ENCODE measurements around the gene PTPRS. TPM values are rescaled to one million over a fixed set of nuclear protein-coding genes. Genes with fewer than 3 reads are reported as not detected.

The PTPRS gene
- total and polyA plus RNA-seq, 7 donors, result 0.46 to 211 (median 120) TPM

DNA sequence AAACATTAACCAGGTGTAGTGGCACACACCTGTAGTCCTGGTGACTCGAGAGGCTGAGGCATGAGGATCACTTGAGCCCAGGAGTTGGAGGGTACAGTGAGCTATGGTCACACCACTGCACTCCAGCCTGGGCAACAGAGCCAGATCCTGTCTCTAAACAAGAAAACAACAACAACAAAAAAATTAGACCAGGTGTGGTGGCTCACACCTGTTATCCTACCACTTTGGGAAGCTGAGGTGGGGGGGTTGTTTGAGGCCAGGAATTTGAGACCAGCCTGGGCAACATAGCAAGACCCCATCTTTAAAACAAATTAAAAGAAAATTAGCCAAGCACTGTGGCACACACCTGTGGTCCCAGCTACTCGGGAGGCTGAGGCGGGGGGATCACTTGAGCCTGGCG lies 20.8 kb upstream of the PTPRS start:
- DNase-seq, result no peak
- no peaks in the 10 kb centered on the region for H3K4me1 ChIP-seq
- H3K9me3 ChIP-seq, result no peaks in the 10 kb centered on the region
- TF ChIP-seq POLR2AphosphoS5 (IDR thresholded peaks at IDR 0.05), result no peak
- TF ChIP-seq, protein P1, sequence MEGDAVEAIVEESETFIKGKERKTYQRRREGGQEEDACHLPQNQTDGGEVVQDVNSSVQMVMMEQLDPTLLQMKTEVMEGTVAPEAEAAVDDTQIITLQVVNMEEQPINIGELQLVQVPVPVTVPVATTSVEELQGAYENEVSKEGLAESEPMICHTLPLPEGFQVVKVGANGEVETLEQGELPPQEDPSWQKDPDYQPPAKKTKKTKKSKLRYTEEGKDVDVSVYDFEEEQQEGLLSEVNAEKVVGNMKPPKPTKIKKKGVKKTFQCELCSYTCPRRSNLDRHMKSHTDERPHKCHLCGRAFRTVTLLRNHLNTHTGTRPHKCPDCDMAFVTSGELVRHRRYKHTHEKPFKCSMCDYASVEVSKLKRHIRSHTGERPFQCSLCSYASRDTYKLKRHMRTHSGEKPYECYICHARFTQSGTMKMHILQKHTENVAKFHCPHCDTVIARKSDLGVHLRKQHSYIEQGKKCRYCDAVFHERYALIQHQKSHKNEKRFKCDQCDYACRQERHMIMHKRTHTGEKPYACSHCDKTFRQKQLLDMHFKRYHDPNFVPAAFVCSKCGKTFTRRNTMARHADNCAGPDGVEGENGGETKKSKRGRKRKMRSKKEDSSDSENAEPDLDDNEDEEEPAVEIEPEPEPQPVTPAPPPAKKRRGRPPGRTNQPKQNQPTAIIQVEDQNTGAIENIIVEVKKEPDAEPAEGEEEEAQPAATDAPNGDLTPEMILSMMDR (IDR thresholded peaks at IDR 0.05), result no peak
- TF ChIP-seq EP300 (IDR thresholded peaks at IDR 0.05), result no peak
- TF ChIP-seq POLR2A (IDR thresholded peaks at IDR 0.05), result no peak
- no peak overlapping the region for H3K27ac ChIP-seq
- no peaks in the 10 kb centered on the region for H3K36me3 ChIP-seq
- peaks cover 0 to 50% (median 26%) of the 10 kb centered on the region in 3 donors for H3K27me3 ChIP-seq
- H3K4me3 ChIP-seq, result no peak overlapping the region
- intact Hi-C loops (cut with DNase I), result no loop called here
- 87% methylated on average over 4 of the region's 4 CpGs for WGBS, 2 donors

DNA sequence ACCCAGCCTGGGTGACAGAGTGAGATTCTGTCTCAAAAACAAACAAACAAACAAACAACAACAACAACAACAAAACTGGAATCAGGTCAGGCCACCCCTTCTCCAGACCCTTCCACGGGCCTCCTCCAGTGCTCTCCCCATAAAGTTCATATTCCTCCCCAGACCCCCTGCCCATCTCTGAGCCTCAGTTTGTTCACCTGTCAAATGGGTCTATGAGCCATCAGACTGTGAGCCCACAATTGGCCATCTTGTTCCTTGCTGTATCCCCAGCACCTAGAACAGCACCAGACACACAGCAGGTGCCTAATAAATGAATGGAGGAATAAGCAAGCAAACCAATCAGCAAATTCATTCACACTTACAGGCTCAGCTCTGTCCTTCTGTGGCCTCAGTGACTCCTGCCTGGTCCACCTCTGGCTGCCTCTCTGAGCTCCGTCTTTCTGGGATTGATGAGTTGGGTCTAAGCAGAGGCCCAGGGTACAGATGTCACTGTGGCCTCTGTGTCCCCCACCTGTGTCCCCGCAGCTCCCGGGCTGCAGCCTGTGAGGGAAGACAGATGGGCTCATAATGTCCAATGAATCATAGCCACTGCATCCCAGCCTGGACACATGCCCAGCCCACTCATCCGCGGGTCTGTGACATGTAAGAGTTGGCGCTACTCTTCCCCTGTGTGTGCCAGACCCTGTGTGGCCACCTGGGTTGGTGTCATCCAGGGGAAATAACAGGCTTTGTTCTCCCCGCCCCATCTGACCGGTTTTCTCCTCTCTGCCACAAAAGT lies 19.6 kb upstream of the PTPRS start:
- intact Hi-C loops (cut with DNase I), result no loop called here
- Histone ChIP-seq H3K4me3 (no peak overlapping the region), H3K9me3 (no peaks in the 10 kb centered on the region), H3K4me1 (no peaks in the 10 kb centered on the region), H3K27ac (no peak overlapping the region), H3K27me3 (peaks cover 3 to 60% (median 26%) of the 10 kb centered on the region in 3 donors), H3K36me3 (no peaks in the 10 kb centered on the region)
- no peak for DNase-seq
- 53 to 54% methylated on average over 9 of the region's 9 CpGs for WGBS, 2 donors
- TF ChIP-seq POLR2A (IDR thresholded peaks at IDR 0.05) (no peak), EP300 (IDR thresholded peaks at IDR 0.05) (no peak), POLR2AphosphoS5 (IDR thresholded peaks at IDR 0.05) (no peak)
- TF ChIP-seq, protein P1 (IDR thresholded peaks at IDR 0.05), result no peak

DNA sequence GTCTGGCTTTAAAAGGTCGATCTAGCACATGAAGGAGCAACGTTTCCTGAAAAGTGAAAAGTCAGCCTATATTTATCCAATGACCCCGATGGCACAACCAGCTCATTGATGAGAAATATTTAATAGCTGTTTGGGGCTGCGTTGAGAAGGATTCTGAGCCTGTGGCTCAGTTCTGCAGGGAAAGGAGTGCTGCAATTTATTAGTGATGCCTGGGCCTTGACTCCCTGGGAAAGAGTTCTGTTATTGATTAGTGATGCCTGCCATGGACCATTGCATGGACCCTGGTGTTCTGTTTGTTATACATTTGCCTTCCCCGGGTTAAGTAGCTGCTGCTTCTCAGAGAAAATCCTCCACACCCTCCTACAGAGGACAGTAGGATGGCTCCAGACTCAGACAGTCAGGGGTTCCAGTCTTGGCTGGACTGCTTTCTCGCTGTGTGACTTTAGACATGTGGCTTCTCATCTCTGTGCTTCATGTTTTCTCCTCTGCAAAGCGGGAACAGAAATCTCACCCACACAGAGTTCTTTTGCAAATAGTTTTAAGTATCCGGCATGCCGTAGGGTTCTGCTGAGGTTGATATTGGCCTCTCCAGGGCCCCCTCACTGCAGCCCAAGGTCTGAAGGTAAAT lies 17.7 kb upstream of the PTPRS start:
- 61 to 63% methylated on average over 9 of the region's 9 CpGs for WGBS, 2 donors
- intact Hi-C loops (cut with DNase I), result no loop called here
- no peak overlapping the region for H3K4me3 ChIP-seq
- H3K4me1 ChIP-seq, result no peaks in the 10 kb centered on the region
- H3K36me3 ChIP-seq, result no peaks in the 10 kb centered on the region
- no peaks in the 10 kb centered on the region for H3K9me3 ChIP-seq
- DNase-seq, result no peak
- no peak for TF ChIP-seq POLR2AphosphoS5 (IDR thresholded peaks at IDR 0.05)
- TF ChIP-seq, protein P1 (IDR thresholded peaks at IDR 0.05), result no peak
- no peak for TF ChIP-seq POLR2A (IDR thresholded peaks at IDR 0.05)
- no peak overlapping the region for H3K27ac ChIP-seq
- H3K27me3 ChIP-seq, result peaks cover 4 to 64% (median 32%) of the 10 kb centered on the region in 3 donors

DNA sequence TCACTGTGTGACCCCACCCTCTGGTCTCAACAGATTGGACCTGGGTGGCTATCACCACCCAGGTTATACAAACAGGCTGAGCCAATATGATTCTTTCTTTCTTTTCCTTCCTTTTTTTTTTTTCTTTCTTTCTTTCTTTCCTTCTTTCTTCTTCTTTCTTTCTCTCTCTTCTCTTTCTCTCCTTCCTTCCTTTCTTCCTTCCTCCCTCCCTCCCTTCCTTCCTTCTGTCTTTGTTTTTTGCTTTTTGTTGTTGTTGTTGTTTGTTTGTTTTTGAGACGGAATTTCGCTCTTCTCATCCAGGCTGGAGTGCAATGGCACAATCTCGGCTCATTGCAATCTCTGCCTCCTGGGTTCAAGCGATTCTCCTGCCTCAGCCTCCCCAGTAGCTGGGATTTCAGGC lies 17.0 kb upstream of the PTPRS start:
- TF ChIP-seq, protein P1 (IDR thresholded peaks at IDR 0.05), result no peak
- TF ChIP-seq EP300 (IDR thresholded peaks at IDR 0.05) (no peak), POLR2AphosphoS5 (IDR thresholded peaks at IDR 0.05) (no peak), POLR2A (IDR thresholded peaks at IDR 0.05) (no peak)
- intact Hi-C loops (cut with DNase I), result no loop called here
- Histone ChIP-seq H3K27ac (no peak overlapping the region), H3K9me3 (no peaks in the 10 kb centered on the region), H3K4me3 (no peak overlapping the region), H3K4me1 (no peaks in the 10 kb centered on the region), H3K36me3 (no peaks in the 10 kb centered on the region), H3K27me3 (peaks cover 4 to 64% (median 32%) of the 10 kb centered on the region in 3 donors)
- WGBS, 2 donors, result 63 to 79% methylated on average over 4 of the region's 4 CpGs
- no peak for DNase-seq

All from sigmoid colon (tissue), 7 donors.